ENCODE measurements around the gene GALC. TPM values are rescaled to one million over a fixed set of nuclear protein-coding genes. Genes with fewer than 3 reads are reported as not detected.

The GALC gene
- total and polyA plus RNA-seq, 2 donors (not counting 3 experiments of a cell fraction or from before 2014, with no cell fraction given): 12.4 to 14.2 TPM

- H3K27ac ChIP-seq (ENCODE audit: insufficient read depth, low read depth, low read length): no peak overlapping the region
- no peaks in the 10 kb centered on the region for H3K36me3 ChIP-seq (ENCODE audit: control insufficient read depth in 2 of 2, extremely low read depth in 1 of 2, insufficient read depth in 2 of 2, low read length in 2 of 2)
- H2AFZ ChIP-seq (ENCODE audit: low read depth, low read length): no peak overlapping the region
- H3K4me3 ChIP-seq (replicated peaks in 1 of 3; ENCODE audit: insufficient read depth in 1 of 3, low read depth in 1 of 3, low read length in 3 of 3): no peak overlapping the region
- H3K4me2 ChIP-seq (ENCODE audit: insufficient read depth, low read length): no peak overlapping the region
- TF ChIP-seq CTCF (IDR thresholded peaks at IDR 0.05; ENCODE audit: extremely low read depth in 1 of 2, insufficient read depth in 1 of 2, low read depth in 1 of 2, low read length in 2 of 2): no peak
- no peak for TF ChIP-seq GATA2 (IDR thresholded peaks at IDR 0.05; ENCODE audit: insufficient read depth, insufficient read length, low read depth, low read length)
- TF ChIP-seq POLR2AphosphoS5 (IDR thresholded peaks at IDR 0.05; ENCODE audit: insufficient read depth, low read depth, low read length): no peak
- TF ChIP-seq FOS (IDR thresholded peaks at IDR 0.05; ENCODE audit: borderline replicate concordance, insufficient read depth, low read length): no peak
- TF ChIP-seq MAX (IDR thresholded peaks at IDR 0.05; ENCODE audit: insufficient read depth, insufficient read length): no peak
- no peak for TF ChIP-seq MYC (IDR thresholded peaks at IDR 0.05; ENCODE audit: low read depth, low read length)
- no peak for TF ChIP-seq JUN (IDR thresholded peaks at IDR 0.05; ENCODE audit: borderline replicate concordance, insufficient read depth, insufficient read length, low read depth)
- no peak for TF ChIP-seq EZH2 (IDR thresholded peaks at IDR 0.05; ENCODE audit: borderline replicate concordance, low read depth, low read length, severe bottlenecking)
- no peak for TF ChIP-seq POLR2A (IDR thresholded peaks at IDR 0.05; ENCODE audit: low read depth, low read length)
- H3K9me3 ChIP-seq (replicated peaks; ENCODE audit: control insufficient read depth, insufficient read depth, low read length): no peaks in the 10 kb centered on the region
- no peaks in the 10 kb centered on the region for H3K9me1 ChIP-seq (replicated peaks; ENCODE audit: control insufficient read depth, extremely low read depth, insufficient read depth, low read length)
- H3K4me1 ChIP-seq (ENCODE audit: control insufficient read depth, extremely low read depth, insufficient read depth, low read length): peaks cover 12% of the 10 kb centered on the region
- dilution Hi-C loops (cut with MboI; ENCODE audit: extremely low pct_ligation_motif_present, low sequenced_read_pairs) (no loop called here), intact Hi-C loops (cut with micrococcal nuclease) (loop anchor here (5.0 kb wide), 2 partner anchors 392 to 567 kb away; partner anchors contain the start of genes SPATA7 and ZC3H14)
- H3K27me3 ChIP-seq (ENCODE audit: control insufficient read depth in 2 of 2, insufficient read depth in 2 of 2, low read length in 2 of 2): no peaks in the 10 kb centered on the region
- no peak overlapping the region for H3K9ac ChIP-seq (replicated peaks; ENCODE audit: extremely low read depth, insufficient read depth, low read length)
- CTCF ChIA-PET: interaction anchor here (1.0 to 1.7 kb wide), 2 partner anchors 8 to 19 kb away, joined by 3 to 10 read pairs; no protein-coding TSS in a partner anchor
- H3K79me2 ChIP-seq (ENCODE audit: control insufficient read depth, insufficient read depth, low read length): no peaks in the 10 kb centered on the region
- FAIRE-seq (no peak), DNase-seq (ENCODE audit: low read depth, low spot score) (no peak)
- no TSS peak for BruUV-seq (replicated peaks)
- no peaks in the 10 kb centered on the region for H4K20me1 ChIP-seq (replicated peaks; ENCODE audit: control insufficient read depth, extremely low read depth, insufficient read depth, low read length)
- POLR2A ChIA-PET: no interaction called here
Measured at GRCh38 chr14:87994974-87995373, 2.0 kb upstream of the GALC start.

Data from endothelial cell of umbilical vein (primary cell).